ENCODE results near the gene SPACA5.
"Not testable (repeated sequence)": the region's sequence is repeated elsewhere in the genome, so short reads cannot be mapped to it uniquely, and the experiment has no call there.

DNA sequence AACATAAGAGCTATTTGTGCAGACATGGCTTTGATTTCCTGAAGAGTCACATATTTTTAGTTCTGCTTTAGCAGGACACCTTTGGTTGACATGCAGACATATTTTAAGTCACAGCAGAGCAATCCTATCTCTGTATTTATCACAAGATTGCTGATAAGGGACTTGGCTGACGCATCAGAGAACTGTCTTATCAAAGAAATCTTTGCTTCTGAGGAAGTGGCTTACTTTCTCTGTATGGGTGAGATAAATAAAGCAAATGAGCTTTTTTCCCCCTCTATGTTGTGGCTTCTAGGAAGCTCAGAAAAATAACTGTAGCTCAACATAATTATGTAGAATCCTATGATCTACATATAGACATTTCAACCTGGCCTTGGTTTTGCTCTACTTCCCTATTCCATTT is 13.1 kb downstream of the SPACA5 start:
- not testable (repeated sequence) for TF ChIP-seq POLR2A (IDR thresholded peaks at IDR 0.05; ENCODE audit: low read depth, low read length); TAF1 (IDR thresholded peaks at IDR 0.05; ENCODE audit: borderline replicate concordance, low read depth, low read length)
